ENCODE data around the gene RNF213. TPM values are rescaled to one million over a fixed set of nuclear protein-coding genes. Genes with fewer than 3 reads are reported as not detected.

Gene RNF213
- total and polyA plus RNA-seq, 7 donors, result 7.8 to 138 (median 50.4) TPM

DNA sequence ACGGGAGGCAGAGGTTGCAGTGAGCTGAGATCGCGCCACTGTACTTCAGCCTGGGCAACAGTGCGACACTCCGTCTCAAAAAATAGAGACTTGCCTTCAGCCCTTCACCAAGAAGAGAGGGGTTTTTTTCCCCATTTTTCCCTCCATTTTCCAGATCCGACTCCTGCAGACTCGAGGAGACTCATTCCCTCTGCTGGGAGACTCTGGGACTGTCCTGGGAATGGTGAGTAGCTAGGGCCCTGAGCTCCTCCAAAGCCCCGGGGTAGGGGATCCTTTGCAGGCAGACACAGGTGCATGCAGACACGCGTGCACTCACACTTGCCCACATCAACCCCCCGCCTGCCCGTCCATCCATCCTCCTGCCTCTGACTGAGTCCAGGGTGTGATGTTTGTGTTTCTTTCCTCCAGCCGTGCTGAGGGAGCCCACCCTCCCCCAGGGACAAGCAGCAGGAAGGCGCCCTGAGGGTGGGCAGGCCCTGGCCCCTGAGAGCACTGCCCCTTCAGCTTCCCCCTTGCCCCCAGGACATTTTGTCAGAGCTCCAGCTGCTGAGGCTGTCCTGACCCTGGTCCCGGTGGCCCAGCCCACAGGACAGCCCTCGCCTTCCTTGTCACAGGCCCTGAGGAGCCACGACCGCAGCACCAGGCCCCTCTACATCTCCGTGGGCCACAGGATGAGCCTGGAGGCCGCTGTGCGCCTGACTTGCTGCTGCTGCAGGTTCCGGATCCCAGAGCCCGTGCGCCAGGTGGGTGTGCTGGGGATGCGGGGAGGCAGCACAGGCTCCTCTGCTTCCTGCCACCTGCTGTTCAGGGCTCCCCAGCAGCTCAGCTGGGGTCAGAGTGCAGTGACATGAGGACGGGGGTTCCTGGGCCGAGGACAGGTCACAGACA is 164.5 kb downstream of the RNF213 start:
- 75 to 86% methylated on average over 27 of the region's 27 CpGs for WGBS, 2 donors

DNA sequence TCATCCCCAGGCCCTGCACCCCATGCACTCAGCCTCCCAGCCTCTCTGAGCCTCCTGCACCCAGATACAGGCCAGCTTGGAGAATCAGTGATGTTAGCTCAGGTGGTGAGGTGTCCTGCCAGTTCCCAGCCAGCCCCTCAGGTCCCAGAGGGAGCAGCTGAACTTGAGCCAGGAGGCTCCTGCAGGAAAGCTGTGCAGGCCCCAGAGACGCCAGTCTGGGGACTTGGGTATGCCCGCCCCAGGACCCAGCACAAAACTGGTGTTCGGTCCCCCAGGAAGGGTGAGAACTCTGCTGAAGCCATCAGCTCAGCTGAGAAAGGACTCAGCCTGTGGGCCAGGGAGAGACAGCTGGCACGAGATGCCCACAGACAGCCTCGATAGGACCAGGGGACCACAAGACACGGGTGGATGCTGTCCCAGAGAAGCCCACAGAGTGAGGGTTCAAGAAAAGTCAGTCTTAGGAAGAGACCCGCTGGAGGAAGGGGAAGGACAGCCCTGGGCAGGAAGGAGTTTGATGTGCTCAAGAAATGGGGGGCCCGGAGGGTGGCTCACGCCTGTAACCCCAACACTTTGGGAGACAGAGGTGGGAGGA is 165.3 kb downstream of the RNF213 start:
- no peak for DNase-seq
- H3K4me1 ChIP-seq, result peaks cover 0 to 10% (median 9%) of the 10 kb centered on the region in 4 donors
- H3K27me3 ChIP-seq, result no peaks in the 10 kb centered on the region
- no peaks in the 10 kb centered on the region for H3K9me3 ChIP-seq
- H3K36me3 ChIP-seq, result peaks cover 0 to 26% (median 3%) of the 10 kb centered on the region in 4 donors
- WGBS, 2 donors, result 90 to 92% methylated on average over 9 of the region's 9 CpGs
- H3K27ac ChIP-seq, result no peak overlapping the region
- intact Hi-C loops (cut with DNase I), result loop anchor here (2.0 kb wide), 2 partner anchors 53 to 435 kb away; no protein-coding TSS in a partner anchor
- TF ChIP-seq POLR2A (IDR thresholded peaks at IDR 0.05), result no peak
- no peak for TF ChIP-seq EP300 (IDR thresholded peaks at IDR 0.05)
- no peak for TF ChIP-seq POLR2AphosphoS5 (IDR thresholded peaks at IDR 0.05)
- TF ChIP-seq, protein P1, sequence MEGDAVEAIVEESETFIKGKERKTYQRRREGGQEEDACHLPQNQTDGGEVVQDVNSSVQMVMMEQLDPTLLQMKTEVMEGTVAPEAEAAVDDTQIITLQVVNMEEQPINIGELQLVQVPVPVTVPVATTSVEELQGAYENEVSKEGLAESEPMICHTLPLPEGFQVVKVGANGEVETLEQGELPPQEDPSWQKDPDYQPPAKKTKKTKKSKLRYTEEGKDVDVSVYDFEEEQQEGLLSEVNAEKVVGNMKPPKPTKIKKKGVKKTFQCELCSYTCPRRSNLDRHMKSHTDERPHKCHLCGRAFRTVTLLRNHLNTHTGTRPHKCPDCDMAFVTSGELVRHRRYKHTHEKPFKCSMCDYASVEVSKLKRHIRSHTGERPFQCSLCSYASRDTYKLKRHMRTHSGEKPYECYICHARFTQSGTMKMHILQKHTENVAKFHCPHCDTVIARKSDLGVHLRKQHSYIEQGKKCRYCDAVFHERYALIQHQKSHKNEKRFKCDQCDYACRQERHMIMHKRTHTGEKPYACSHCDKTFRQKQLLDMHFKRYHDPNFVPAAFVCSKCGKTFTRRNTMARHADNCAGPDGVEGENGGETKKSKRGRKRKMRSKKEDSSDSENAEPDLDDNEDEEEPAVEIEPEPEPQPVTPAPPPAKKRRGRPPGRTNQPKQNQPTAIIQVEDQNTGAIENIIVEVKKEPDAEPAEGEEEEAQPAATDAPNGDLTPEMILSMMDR (IDR thresholded peaks at IDR 0.05), result no peak
- H3K4me3 ChIP-seq, result no peak overlapping the region

More for the DNA sequence above, 164.5 kb downstream of the RNF213 start:
- intact Hi-C loops (cut with DNase I), result no loop called here
- no peak for DNase-seq
- no peaks in the 10 kb centered on the region for H3K27me3 ChIP-seq
- H3K4me3 ChIP-seq, result no peak overlapping the region
- TF ChIP-seq EP300 (IDR thresholded peaks at IDR 0.05), result no peak
- TF ChIP-seq, protein P1 (IDR thresholded peaks at IDR 0.05), result no peak
- TF ChIP-seq POLR2A (IDR thresholded peaks at IDR 0.05), result no peak
- TF ChIP-seq POLR2AphosphoS5 (IDR thresholded peaks at IDR 0.05), result no peak
- H3K27ac ChIP-seq, result no peak overlapping the region
- H3K36me3 ChIP-seq, result peaks cover 0 to 30% (median 3%) of the 10 kb centered on the region in 4 donors
- no peaks in the 10 kb centered on the region for H3K9me3 ChIP-seq
- peaks cover 0 to 10% (median 9%) of the 10 kb centered on the region in 4 donors for H3K4me1 ChIP-seq

DNA sequence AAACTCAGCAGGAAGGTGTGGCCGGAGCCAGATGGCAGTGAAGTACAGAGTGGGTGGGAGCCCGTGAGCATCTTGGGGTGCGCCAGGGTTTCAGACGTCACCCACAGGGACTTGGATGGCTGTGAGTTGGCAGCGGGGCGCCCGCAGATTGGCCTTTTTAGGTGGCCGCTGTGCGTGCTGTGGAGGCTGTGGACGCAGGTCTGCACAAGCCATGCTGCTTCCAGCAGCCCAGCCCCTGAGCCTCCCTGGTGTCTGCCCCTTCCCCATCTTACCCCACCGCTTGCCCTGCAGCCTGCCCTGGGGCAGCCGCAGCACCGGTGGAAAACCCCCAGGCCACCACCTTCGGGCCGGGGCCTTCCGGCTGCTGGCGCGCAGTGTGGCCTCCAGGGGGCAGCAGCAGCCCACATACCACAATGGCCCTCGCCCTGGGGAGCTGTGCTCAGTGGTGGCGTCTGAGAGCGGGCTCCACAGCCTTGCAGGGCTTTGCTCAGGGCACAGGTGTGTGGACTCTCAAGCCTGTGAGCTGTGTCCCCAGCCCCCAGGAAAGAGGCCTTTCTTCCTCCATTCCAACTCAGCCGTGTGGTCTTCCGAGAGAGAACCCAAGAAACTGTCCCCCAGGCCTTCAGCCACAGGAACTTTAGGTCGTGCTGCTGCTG is 166.1 kb downstream of the RNF213 start:
- Histone ChIP-seq H3K36me3 (peaks cover 0 to 26% (median 3%) of the 10 kb centered on the region in 4 donors), H3K4me3 (no peak overlapping the region), H3K27me3 (no peaks in the 10 kb centered on the region), H3K9me3 (no peaks in the 10 kb centered on the region), H3K27ac (no peak overlapping the region), H3K4me1 (peaks cover 0 to 10% (median 9%) of the 10 kb centered on the region in 4 donors)
- peak; percentile 79 for DNase-seq
- TF ChIP-seq EP300 (IDR thresholded peaks at IDR 0.05) (no peak), POLR2AphosphoS5 (IDR thresholded peaks at IDR 0.05) (no peak)
- TF ChIP-seq, protein P1 (IDR thresholded peaks at IDR 0.05), result peak; percentile 93 to 98 (median 96)
- WGBS, 2 donors, result 38 to 43% methylated on average over 24 of the region's 24 CpGs
- intact Hi-C loops (cut with DNase I), result loop anchor here (1.0 to 2.0 kb wide), 4 partner anchors 52 to 555 kb away; no protein-coding TSS in a partner anchor

DNA sequence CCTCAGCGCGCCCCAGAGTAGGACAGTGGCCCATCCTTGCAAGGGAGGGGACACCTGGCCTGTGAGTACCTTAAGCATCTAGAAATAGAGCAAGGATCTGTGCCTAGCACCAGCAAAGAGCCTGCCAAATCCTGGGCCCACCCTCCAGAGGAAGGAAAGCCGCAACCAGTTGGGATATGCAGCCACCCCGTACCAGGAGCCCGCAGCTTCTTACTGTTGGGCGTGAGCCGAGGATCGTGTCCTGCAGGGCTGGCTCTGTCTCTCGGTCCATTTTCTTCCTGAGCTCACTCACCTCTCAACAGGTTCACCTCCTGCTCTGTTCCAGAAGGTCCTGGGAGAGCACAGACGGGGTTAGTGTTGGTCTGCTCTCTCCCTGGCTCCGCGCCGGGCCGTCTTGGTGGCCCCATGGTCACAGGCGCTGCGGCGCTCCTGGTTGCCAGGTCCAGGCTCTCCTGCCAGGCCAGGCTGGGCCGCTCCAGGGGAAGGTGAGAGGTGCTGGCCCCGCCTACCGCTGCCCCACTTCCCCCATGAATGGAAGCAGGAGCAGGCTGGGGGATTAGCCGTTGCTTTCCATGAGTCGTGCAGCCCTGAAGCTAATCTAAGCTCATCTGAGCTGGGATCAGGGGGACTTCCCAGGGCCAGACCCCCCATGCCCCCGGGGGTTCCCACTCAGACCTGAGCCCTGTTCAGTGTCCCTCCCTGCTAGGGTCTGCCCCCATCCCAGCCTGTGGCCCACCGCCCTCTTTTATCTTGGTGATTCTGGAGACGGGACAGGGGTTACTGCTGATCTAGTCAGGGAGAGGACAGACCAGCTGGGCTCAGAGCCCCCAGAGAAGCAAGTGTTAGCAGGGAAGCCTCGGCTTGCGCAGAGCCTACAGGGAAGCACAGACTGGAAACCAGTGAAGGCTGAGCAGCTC is 167.0 kb downstream of the RNF213 start:
- H3K27me3 ChIP-seq, result no peaks in the 10 kb centered on the region
- no peaks in the 10 kb centered on the region for H3K9me3 ChIP-seq
- no peak overlapping the region for H3K27ac ChIP-seq
- no peak for DNase-seq
- WGBS, 2 donors, result 91% methylated on average over 27 of the region's 27 CpGs
- intact Hi-C loops (cut with DNase I), result loop anchor here (1.0 to 2.0 kb wide), 4 partner anchors 51 to 554 kb away; no protein-coding TSS in a partner anchor
- peaks cover 0 to 26% (median 3%) of the 10 kb centered on the region in 4 donors for H3K36me3 ChIP-seq
- peaks cover 0 to 10% (median 9%) of the 10 kb centered on the region in 4 donors for H3K4me1 ChIP-seq
- TF ChIP-seq POLR2AphosphoS5 (IDR thresholded peaks at IDR 0.05) (no peak), POLR2A (IDR thresholded peaks at IDR 0.05) (no peak), EP300 (IDR thresholded peaks at IDR 0.05) (no peak)
- TF ChIP-seq, protein P1 (IDR thresholded peaks at IDR 0.05), result no peak
- no peak overlapping the region for H3K4me3 ChIP-seq
